ENCODE measurements around the gene CACNA1A.
"Not testable (repeated sequence)": the region's sequence is repeated elsewhere in the genome, so short reads cannot be mapped to it uniquely, and the experiment has no call there.

CACNA1A gene

DNA sequence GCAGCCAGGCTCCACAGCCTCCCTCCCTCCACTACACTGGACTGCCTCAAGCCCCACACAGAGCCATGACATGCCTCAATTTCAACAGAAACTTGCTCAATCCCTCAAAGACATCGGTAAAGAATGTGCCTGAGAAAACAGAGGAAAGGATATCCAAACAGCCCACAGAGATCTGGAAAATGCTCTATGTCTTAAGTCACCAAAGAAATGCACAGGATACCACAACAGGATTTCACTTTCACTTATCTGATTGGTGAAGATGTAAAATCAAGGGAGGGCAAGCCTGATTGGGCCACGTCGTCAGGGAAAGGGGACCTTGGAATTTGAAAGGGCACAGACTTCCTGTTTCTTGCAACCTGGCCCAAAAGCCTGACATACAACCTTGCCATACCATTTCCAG, 14.2 kb downstream of the CACNA1A start:
- no peak for DNase-seq

DNA sequence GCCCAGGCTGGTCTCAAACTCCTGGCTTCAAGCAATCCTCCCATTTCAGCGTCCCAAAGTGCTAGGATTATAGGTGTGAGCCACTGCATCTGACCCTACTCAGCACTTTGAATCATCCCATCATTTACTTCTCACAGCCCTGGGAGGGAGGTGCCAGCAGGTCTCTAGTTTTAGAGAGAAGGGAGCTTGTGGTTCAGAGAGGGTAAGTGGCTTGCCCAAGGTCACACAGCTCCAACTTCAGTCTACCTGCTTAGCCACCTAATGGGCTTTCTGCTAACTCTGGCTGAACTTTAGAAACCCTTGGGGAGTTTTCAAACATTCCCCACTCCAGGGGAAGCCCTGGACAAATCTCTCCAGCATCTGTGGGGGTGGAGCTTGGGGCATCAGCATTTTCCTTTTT, 18.3 kb downstream of the CACNA1A start:
- no peak for DNase-seq

DNA sequence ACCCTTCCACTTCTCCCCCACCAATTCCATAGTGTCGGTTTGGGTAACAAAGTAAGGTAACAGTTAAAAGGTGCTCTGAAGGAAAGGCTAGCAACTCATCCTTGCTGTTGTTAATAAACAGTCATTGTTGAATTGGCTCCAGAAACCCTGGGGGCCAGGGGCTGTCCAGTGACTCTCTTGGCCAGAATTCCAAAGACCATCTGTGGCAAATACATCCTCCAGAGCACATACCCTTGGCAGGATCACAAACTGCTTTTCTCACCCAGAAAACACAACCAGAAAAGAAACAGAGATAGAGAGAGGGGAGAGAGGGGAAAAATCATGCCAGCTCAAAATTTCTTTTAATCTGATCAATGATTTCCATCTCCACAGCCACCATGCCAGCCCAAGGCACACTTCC, 22.1 kb downstream of the CACNA1A start:
- no peak for DNase-seq

DNA sequence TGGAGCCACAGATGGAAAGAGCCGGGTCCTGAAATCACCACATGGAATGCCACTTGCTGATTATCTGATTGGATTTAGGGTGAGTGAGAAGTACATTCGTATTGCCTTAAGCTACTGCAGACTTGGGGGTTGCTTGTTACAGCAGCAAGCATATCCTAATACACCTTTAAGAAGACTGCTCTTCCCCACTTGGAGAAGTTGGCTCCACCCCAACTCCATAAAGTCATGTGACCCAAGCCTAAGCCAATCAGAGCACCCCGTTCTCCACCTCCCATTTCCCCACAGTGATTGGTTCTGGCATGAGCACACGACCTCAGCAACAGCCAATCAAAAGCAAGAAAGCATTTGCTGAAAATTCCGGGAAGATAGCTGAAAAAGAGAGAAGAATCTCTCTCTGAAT, 23.1 kb downstream of the CACNA1A start:
- no peak for DNase-seq

GRCh38 chr19:13478576-13478975, 27.7 kb downstream of the CACNA1A start:
- no peak for DNase-seq

- DNase-seq: no peak
Measured at GRCh38 chr19:13476071-13476470, 30.2 kb downstream of the CACNA1A start.

- DNase-seq: no peak
Measured at GRCh38 chr19:13475044-13475443, 31.2 kb downstream of the CACNA1A start.

- DNase-seq: no peak
Measured at GRCh38 chr19:13466697-13467096, 39.6 kb downstream of the CACNA1A start.

DNA sequence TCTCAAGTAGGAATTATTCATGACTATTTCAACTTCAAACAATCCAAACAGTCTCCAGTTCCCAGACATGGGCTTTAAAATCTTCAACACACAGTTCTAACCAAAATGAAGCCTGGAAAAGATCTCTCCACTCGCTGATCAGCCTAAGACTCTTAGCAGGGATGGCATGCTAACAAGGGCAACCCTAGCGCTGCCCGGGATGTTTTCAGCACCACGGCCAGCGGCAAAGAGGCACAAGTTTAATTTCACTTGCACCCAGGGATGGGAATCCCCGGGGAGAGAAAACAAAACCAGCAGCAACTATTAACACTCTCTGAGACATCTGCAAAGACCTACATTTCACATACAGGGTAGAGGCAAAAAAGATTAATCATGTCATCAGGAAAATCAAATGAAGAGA, 43.0 kb downstream of the CACNA1A start:
- no peak for DNase-seq

- DNase-seq: no peak
Measured at GRCh38 chr19:13461536-13461935, 44.7 kb downstream of the CACNA1A start.

GRCh38 chr19:13460045-13460444, 46.2 kb downstream of the CACNA1A start:
- no peak for DNase-seq

GRCh38 chr19:13459351-13459750, 46.9 kb downstream of the CACNA1A start:
- peak; percentile 2 for DNase-seq

- no peak for DNase-seq
Measured at GRCh38 chr19:13451434-13451995, 54.8 kb downstream of the CACNA1A start.

GRCh38 chr19:13447978-13448377, 58.3 kb downstream of the CACNA1A start:
- no peak for DNase-seq

DNA sequence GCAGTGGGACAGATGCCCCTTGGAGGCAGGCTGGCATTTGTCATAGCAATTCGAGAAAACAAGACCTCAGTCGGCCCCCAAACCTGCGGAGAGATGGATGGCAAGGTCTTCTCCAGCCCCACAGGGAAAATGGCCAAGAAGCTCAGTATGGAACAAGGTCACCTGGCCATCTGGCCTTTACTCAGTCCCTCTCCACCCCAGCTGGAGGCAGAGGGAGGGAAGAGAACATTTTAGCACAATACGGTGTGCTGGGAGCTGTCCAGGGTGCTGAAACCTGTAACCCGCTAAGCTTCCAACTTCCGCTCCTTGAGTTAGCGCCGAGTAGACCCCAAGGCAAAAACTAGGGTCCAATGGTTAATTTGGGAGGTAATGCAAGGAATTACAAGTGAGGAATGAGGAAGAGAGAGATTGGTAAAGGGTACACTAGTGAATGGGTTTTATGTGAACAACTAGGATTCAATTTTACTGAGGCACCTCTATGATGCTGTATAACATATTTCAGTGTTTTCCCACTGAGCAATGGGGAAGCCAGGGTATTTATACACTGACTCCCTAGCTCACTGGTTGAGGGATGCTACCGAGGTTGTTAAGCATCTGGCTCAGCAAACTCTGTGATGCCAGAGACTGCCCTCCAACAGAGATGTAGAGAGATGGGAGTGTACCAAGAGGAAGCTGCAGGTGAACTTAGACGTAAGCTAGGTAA, 64.3 kb downstream of the CACNA1A start:
- no peak for DNase-seq

GRCh38 chr19:13437919-13438618, 68.2 kb downstream of the CACNA1A start:
- DNase-seq: no peak

DNA sequence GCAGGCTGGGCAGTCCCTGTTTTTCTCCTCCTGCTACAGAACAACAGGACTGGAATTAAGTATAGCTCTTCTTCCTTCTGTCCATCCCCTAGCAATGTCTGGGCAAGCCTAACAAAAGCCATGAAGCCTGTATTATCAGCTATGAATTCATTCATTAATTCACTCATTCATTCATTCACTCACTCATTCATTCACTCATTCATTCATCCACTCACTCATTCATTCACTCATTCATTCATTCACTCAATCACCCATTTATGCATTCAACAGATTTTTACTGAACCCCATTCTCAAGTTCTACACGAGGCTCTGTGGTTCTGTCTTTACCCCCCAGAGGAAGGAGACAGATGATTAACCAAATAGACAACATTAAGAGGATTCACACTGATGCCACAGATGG, 69.9 kb downstream of the CACNA1A start:
- no peak for DNase-seq

GRCh38 chr19:13430790-13431582, 75.3 kb downstream of the CACNA1A start:
- DNase-seq: no peak

DNA sequence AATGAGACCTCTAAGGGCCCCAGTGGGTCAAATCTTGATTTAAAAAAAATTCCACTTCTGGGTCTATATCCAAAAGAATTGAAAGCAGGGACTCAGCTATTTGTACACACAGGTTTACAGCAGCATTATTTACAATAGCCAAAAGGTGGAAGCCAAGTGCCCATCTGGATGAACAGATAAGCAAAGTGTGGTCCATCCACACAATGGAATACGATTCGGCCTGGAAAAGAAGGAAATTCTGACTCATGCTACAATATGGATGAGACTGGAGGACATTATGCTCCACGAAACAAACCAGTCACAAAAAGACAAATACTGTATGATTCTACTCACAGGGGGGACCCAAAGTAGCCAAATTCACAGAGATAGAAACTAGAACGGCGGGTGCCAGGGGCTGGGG, 76.7 kb downstream of the CACNA1A start:
- no peak for DNase-seq

GRCh38 chr19:13428352-13428751, 77.9 kb downstream of the CACNA1A start:
- no peak for DNase-seq

GRCh38 chr19:13427273-13428051, 78.8 kb downstream of the CACNA1A start:
- no peak for DNase-seq

- not testable (repeated sequence) for DNase-seq
Measured at GRCh38 chr19:13425875-13426274, 80.4 kb downstream of the CACNA1A start.

DNA sequence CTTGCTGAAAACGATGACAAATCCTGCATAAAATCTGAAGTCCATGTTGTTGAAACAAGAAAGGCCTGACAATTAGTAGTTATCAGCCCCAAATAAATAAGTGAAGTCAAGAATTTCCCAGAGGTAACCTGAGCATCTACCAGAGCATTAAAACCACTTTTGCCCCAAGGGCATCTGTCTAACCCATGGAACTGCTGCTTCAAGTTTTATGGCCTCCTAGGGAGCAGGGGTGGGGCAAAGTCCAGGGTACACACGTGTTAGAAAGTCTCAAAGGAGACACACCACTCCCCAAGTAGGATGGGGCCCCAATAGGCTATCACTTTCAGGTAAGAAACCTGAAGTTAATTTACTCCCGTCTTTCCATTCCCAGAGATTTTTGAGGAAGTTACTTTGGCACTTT, 81.1 kb downstream of the CACNA1A start:
- DNase-seq: no peak
